ENCODE measurements around the gene SNCB. TPM values are rescaled to one million over a fixed set of nuclear protein-coding genes. Genes with fewer than 3 reads are reported as not detected.

Gene SNCB
- total RNA-seq, 2 donors from 2014 or later, result not detected

DNA sequence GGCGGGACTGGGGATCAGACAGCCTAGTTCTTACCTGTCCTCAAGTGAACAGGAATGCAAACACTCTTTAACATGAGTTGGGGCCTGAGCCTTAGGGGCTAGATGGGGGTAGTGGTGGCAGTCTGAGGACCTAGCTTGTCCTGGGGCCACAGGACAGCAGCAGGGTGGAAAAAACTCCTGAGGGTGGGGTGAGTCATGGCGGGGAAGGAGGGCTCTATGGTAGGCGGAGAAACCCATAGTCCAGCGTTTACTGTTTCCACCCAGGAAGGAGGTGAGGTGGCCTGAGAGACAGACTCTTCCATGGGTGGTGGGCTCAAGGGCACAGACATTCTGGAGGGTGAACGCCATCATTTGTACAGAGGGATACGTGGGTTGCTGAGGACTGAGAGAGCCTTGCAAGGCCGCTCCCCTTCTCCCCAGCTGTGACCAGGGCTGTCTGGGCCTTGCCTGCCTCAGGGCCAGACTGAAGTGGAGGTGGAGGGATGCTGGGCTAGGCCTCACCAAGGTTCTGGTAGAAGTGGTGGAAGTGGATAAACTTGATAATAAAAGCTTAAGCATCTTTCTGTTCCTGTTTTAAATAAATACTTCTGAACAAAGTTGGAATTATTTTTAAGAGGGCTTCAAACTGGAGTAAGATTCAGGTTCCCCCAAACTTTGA, 15.8 kb upstream of the SNCB start:
- H3K9ac ChIP-seq (ENCODE audit: low read depth in 2 of 2, low read length in 2 of 2), result peak overlapping the region in 1 of 2 donors; percentile 70
- peak overlapping the region; percentile 80 for H3K4me3 ChIP-seq

DNA sequence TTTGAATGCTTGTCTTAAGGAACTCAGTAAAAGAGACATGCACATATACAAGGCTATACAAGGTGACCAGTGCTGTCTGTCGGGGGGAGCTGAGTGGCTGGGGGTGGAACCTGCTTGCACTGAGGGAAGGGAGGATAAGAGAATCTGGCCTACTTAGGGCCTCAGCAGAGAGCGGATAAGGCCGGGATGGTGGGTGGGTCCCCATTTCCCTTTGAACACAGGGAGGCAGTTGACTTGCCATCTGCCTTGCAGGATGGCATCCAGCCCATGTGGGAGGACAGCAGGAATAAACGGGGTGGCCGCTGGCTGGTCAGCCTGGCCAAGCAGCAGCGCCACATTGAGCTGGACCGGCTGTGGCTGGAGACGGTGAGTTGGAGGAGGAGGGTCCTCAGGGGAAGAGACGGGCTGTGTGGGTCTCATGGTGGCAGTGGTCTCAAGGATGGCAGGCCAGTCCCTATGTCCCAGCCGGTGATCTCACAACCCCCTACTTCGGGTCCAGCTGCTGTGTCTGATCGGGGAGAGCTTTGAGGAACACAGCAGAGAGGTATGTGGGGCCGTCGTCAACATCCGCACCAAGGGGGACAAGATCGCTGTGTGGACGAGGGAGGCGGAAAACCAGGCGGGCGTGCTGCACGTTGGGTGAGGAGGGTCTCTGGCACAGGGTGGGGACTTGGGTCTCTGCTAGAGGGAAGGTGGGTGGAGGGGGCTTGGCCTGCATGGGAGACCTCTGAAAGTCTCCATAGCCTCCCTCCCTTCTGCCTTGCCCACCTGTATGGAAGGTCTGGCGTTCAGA, 14.7 kb upstream of the SNCB start:
- no peak for TF ChIP-seq CTCF (IDR thresholded peaks at IDR 0.05)
- DNase-seq, result no peak
- Histone ChIP-seq H3K27ac (no peak overlapping the region), H3K36me3 (no peaks in the 10 kb centered on the region), H3K9me3 (no peaks in the 10 kb centered on the region), H3K27me3 (no peaks in the 10 kb centered on the region), H3K9ac (ENCODE audit: low read depth in 2 of 2, low read length in 2 of 2) (no peak overlapping the region), H3K4me3 (no peak overlapping the region), H3K4me1 (peaks cover 11% of the 10 kb centered on the region)
- intact Hi-C loops (cut with DNase I), result loop anchor here (5.0 kb wide), 1 partner anchor 38 kb away; no protein-coding TSS in a partner anchor

More for the DNA sequence above, 15.8 kb upstream of the SNCB start:
- intact Hi-C loops (cut with DNase I), result loop anchor here (5.0 kb wide), 1 partner anchor 39 kb away; no protein-coding TSS in a partner anchor
- no peaks in the 10 kb centered on the region for H3K9me3 ChIP-seq
- TF ChIP-seq CTCF (IDR thresholded peaks at IDR 0.05), result no peak
- no peaks in the 10 kb centered on the region for H3K36me3 ChIP-seq
- DNase-seq, result no peak
- no peak overlapping the region for H3K27ac ChIP-seq
- peaks cover 11% of the 10 kb centered on the region for H3K4me1 ChIP-seq
- H3K27me3 ChIP-seq, result no peaks in the 10 kb centered on the region

GRCh38 chr5:176644294-176644693, 14.0 kb upstream of the SNCB start:
- no peaks in the 10 kb centered on the region for H3K36me3 ChIP-seq
- peaks cover 11% of the 10 kb centered on the region for H3K4me1 ChIP-seq
- no peak overlapping the region for H3K27ac ChIP-seq
- no peak overlapping the region for H3K9ac ChIP-seq (ENCODE audit: low read depth in 2 of 2, low read length in 2 of 2)
- intact Hi-C loops (cut with DNase I), result no loop called here
- no peak for DNase-seq
- H3K4me3 ChIP-seq, result no peak overlapping the region
- TF ChIP-seq CTCF (IDR thresholded peaks at IDR 0.05), result no peak
- no peaks in the 10 kb centered on the region for H3K27me3 ChIP-seq
- H3K9me3 ChIP-seq, result no peaks in the 10 kb centered on the region

- no peaks in the 10 kb centered on the region for H3K27me3 ChIP-seq
- no peak overlapping the region for H3K27ac ChIP-seq
- no peak overlapping the region for H3K4me3 ChIP-seq
- no peak for TF ChIP-seq CTCF (IDR thresholded peaks at IDR 0.05)
- no peak for DNase-seq
- no peaks in the 10 kb centered on the region for H3K36me3 ChIP-seq
- no peak overlapping the region for H3K9ac ChIP-seq (ENCODE audit: low read depth in 2 of 2, low read length in 2 of 2)
- intact Hi-C loops (cut with DNase I), result no loop called here
- peaks cover 11% of the 10 kb centered on the region for H3K4me1 ChIP-seq
- H3K9me3 ChIP-seq, result no peaks in the 10 kb centered on the region
Measured at GRCh38 chr5:176643491-176644219, 13.3 kb upstream of the SNCB start.

- Histone ChIP-seq H3K9me3 (no peaks in the 10 kb centered on the region), H3K27me3 (no peaks in the 10 kb centered on the region), H3K36me3 (no peaks in the 10 kb centered on the region), H3K4me3 (no peak overlapping the region), H3K27ac (no peak overlapping the region), H3K9ac (ENCODE audit: low read depth in 2 of 2, low read length in 2 of 2) (no peak overlapping the region), H3K4me1 (peaks cover 4% of the 10 kb centered on the region)
- intact Hi-C loops (cut with DNase I), result no loop called here
- no peak for TF ChIP-seq CTCF (IDR thresholded peaks at IDR 0.05)
- DNase-seq, result no peak
Measured at GRCh38 chr5:176642675-176643490, 12.5 kb upstream of the SNCB start.

All from colonic mucosa (tissue), 4 donors.